K562 (cell line): ENCODE results near the gene SPATA12. TPM values are rescaled to one million over a fixed set of nuclear protein-coding genes. Genes with fewer than 3 reads are reported as not detected.

ENCODE experiments used
- FOXK1 ChIP-seq: sonication (generic); formaldehyde crosslinking; IDR thresholded peaks from 2 replicates; pipeline ENCODE4 v1.8.0; 2022; ENCODE audit warnings: missing genetic modification reagents, mild to moderate bottlenecking, borderline replicate concordance
- GABPB1 ChIP-seq: sonication (generic); formaldehyde crosslinking; IDR thresholded peaks from 2 replicates; pipeline ENCODE4 v1.8.0; 2022; ENCODE audit warnings: mild to moderate bottlenecking, missing genetic modification reagents
- KAT8 ChIP-seq: fragments of 450-650 bp; IDR thresholded peaks from 2 replicates; pipeline ENCODE4 v1.6.1; 2016; ENCODE audit warnings: low read depth, mild to moderate bottlenecking
- L3MBTL2 ChIP-seq: fragments of 450-650 bp; IDR thresholded peaks from 2 replicates; pipeline ENCODE4 v1.6.1; 2016; ENCODE audit warnings: mild to moderate bottlenecking, moderate library complexity
- MYC ChIP-seq, 2 experiments: fragments of 250-450 bp in 1 of 2; sonication (Bioruptor Pico) in 1 of 2; IDR thresholded peaks; 2 replicates each; pipeline versions ENCODE4 v1.5.1 to v1.6.1; 2012 to 2021; ENCODE audit warnings: low read depth in 2 of 2, borderline replicate concordance in 1 of 2, improper control_type of control experiment in 1 of 2, low read length in 1 of 2, mild to moderate bottlenecking in 1 of 2, moderate library complexity in 1 of 2
- NCOA6 ChIP-seq: fragments of 450-650 bp; IDR thresholded peaks from 2 replicates; pipeline ENCODE4 v1.6.1; 2017; ENCODE audit warnings: mild to moderate bottlenecking
- NONO ChIP-seq, 2 experiments: fragments of 200-400 bp in 1 of 2; fragments of 450-650 bp in 1 of 2; formaldehyde crosslinking in 1 of 2; IDR thresholded peaks; 2 replicates each; pipeline ENCODE4 v1.6.1; 2017; ENCODE audit warnings: low read depth in 2 of 2, mild to moderate bottlenecking in 2 of 2, moderate library complexity in 2 of 2, low read length in 1 of 2
- RAD21 ChIP-seq, 2 experiments: fragments of 250-450 bp in 1 of 2; fragments of 450-650 bp in 1 of 2; sonication (Bioruptor Pico) in 1 of 2; formaldehyde crosslinking in 1 of 2; IDR thresholded peaks in 1 of 2; conservative IDR thresholded peaks in 1 of 2; 2 replicates each; pipeline versions ENCODE4 v1.4.0 to v1.8.0; 2020 to 2022; ENCODE audit warnings: mild to moderate bottlenecking in 2 of 2, moderate library complexity in 1 of 2
- SMARCC2 ChIP-seq: fragments of 450-650 bp; IDR thresholded peaks from 2 replicates; pipeline ENCODE4 v1.6.1; 2017; ENCODE audit warnings: antibody characterized with exemption, moderate library complexity, mild to moderate bottlenecking, low read depth
- SMC3 ChIP-seq: conservative IDR thresholded peaks from 2 replicates; pipeline ENCODE4 v1.6.1; 2011; ENCODE audit warnings: low read depth, low read length, improper control_type of control experiment; ENCODE audit not compliant: insufficient read depth
- SP2 ChIP-seq: IDR thresholded peaks from 2 replicates; pipeline ENCODE4 v1.6.1; 2011; ENCODE audit warnings: mild to moderate bottlenecking, low read depth, low read length, moderate library complexity; ENCODE audit not compliant: poor library complexity, severe bottlenecking; ENCODE audit errors: extremely low read depth
- ZBTB8A ChIP-seq: fragments of 450-650 bp; IDR thresholded peaks from 2 replicates; pipeline ENCODE4 v1.6.1; 2018; ENCODE audit warnings: mild to moderate bottlenecking, moderate library complexity; ENCODE audit not compliant: partially characterized antibody
- polyA plus RNA-seq, 8 experiments: library from polyadenylated mRNA; depleted of rRNA in 4 of 8; stranded (reverse) in 5 of 8; unstranded in 3 of 8; fragments of >200 nt; fragmentation: Nextera tagmentation in 2 of 8; fragmentation: Illumina TruSeq in 1 of 8; extraction: Ambion mirVana in 2 of 8; extraction: Trizol in 1 of 8; gene quantifications; 2 replicates each; pipeline versions ENCODE4 v1.2.1 to v1.2.3, GENCODE V29; 2011 to 2014; ENCODE audit warnings: inconsistent platforms in 1 of 8, missing spikeins in 1 of 8
- total RNA-seq, 7 experiments: library from RNA; depleted of rRNA in 6 of 7; stranded (reverse); fragments of >200 nt in 6 of 7; fragmentation: Illumina TruSeq in 2 of 7; extraction: Trizol in 2 of 7; gene quantifications; 2 replicates each; pipeline versions ENCODE4 v1.2.1 to v1.2.3, GENCODE V29; 2011 to 2021; ENCODE audit warnings: low replicate concordance in 1 of 7
- TF ChIP-seq, protein P1 (sequence below), 2 experiments: fragments of 450-650 bp in 1 of 2; IDR thresholded peaks; 2 replicates each; pipeline ENCODE4 v1.6.1; 2011 to 2017; ENCODE audit warnings: low read depth in 2 of 2, antibody characterized with exemption in 1 of 2, borderline replicate concordance in 1 of 2, low read length in 1 of 2, mild to moderate bottlenecking in 1 of 2, mixed read lengths in 1 of 2; ENCODE audit not compliant: control insufficient read depth in 1 of 2
- TF ChIP-seq, protein P2 (sequence below): sonication (generic); formaldehyde crosslinking; IDR thresholded peaks from 2 replicates; pipeline ENCODE4 v1.8.0; 2022; ENCODE audit warnings: mild to moderate bottlenecking, missing genetic modification reagents

SPATA12 gene
- total and polyA plus RNA-seq, 9 of the 15 experiments (the other 6 are each of a cell fraction or from before 2014, with no cell fraction given), result not detected

DNA sequence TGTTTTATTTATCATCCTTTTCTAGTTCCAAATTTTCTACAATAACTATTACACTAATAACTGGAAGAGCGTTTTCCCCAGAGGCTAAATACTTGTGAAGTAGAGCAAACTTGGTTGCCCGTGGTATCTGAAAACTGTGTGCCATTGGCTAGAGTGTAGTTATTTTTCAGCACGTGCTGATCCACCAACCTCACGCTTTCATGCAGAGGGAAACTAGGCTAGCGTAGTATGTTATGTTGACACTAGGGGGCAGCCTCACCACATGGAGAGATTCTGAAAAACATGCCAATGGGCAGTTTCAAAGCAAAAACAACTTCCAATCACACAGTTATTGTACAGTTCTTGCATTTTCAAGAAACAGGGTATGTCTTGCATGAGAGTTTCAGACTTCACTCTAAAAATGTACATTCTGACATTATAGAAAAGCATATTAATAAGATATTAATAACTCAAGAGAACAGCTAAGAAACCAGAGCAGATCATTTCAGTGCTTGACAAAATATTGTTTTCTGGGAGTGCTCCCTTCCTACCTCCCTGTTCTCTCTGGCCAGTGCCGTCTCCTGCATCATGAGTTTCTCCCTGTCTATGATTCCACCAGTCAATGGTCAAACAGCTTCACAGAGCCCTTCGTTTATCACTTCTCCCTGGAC lies 39.7 kb downstream of the SPATA12 start (continued):
- TF ChIP-seq, protein P1, sequence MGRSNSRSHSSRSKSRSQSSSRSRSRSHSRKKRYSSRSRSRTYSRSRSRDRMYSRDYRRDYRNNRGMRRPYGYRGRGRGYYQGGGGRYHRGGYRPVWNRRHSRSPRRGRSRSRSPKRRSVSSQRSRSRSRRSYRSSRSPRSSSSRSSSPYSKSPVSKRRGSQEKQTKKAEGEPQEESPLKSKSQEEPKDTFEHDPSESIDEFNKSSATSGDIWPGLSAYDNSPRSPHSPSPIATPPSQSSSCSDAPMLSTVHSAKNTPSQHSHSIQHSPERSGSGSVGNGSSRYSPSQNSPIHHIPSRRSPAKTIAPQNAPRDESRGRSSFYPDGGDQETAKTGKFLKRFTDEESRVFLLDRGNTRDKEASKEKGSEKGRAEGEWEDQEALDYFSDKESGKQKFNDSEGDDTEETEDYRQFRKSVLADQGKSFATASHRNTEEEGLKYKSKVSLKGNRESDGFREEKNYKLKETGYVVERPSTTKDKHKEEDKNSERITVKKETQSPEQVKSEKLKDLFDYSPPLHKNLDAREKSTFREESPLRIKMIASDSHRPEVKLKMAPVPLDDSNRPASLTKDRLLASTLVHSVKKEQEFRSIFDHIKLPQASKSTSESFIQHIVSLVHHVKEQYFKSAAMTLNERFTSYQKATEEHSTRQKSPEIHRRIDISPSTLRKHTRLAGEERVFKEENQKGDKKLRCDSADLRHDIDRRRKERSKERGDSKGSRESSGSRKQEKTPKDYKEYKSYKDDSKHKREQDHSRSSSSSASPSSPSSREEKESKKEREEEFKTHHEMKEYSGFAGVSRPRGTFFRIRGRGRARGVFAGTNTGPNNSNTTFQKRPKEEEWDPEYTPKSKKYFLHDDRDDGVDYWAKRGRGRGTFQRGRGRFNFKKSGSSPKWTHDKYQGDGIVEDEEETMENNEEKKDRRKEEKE (IDR thresholded peaks at IDR 0.05; ENCODE audit: borderline replicate concordance in 1 of 2, control insufficient read depth in 1 of 2, low read depth in 2 of 2, low read length in 1 of 2), result no peak
- TF ChIP-seq SMARCC2 (no peak), RAD21 (CRISPR knock-in tag; conservative IDR thresholded peaks at IDR 0.05 in 1 of 2, IDR thresholded peaks at IDR 0.05 in 1 of 2) (peak; percentile 71 to 81), NONO (IDR thresholded peaks at IDR 0.05; ENCODE audit: low read depth in 2 of 2, low read length in 1 of 2) (no peak), ZBTB8A (no peak), SP2 (no peak), SMC3 (peak; percentile 55), FOXK1 (CRISPR knock-in tag) (no peak), NCOA6 (no peak), KAT8 (no peak), L3MBTL2 (peak; percentile 81), GABPB1 (CRISPR knock-in tag) (no peak), MYC (IDR thresholded peaks at IDR 0.05; ENCODE audit: low read depth, low read length) (no peak), MYC (CRISPR knock-in tag; IDR thresholded peaks at IDR 0.05; ENCODE audit: borderline replicate concordance, low read depth) (no peak)
- TF ChIP-seq, protein P2, sequence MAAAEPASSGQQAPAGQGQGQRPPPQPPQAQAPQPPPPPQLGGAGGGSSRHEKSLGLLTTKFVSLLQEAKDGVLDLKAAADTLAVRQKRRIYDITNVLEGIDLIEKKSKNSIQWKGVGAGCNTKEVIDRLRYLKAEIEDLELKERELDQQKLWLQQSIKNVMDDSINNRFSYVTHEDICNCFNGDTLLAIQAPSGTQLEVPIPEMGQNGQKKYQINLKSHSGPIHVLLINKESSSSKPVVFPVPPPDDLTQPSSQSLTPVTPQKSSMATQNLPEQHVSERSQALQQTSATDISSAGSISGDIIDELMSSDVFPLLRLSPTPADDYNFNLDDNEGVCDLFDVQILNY (CRISPR knock-in tag), result no peak
